GM10266 (cell line): Measurements from ENCODE around the gene TET3.

Experiments
- DNase-seq: peaks from one replicate; pipeline ENCODE4 v3.0.0; 2012; ENCODE audit errors: extremely low spot score
- CTCF ChIP-seq: IDR thresholded peaks from 2 replicates; pipeline ENCODE4 v1.5.1; 2012; ENCODE audit warnings: mild to moderate bottlenecking, low read depth; ENCODE audit not compliant: control insufficient read depth, insufficient read depth; ENCODE audit errors: missing control alignments

Gene TET3

GRCh38 chr2:73987948-73988700 lies 3.4 kb downstream of the TET3 start:
- TF ChIP-seq CTCF = no peak
- DNase-seq = no peak

GRCh38 chr2:73989972-73990371 lies 5.3 kb downstream of the TET3 start:
- DNase-seq = no peak
- no peak for TF ChIP-seq CTCF

GRCh38 chr2:73990531-73990930 lies 5.8 kb downstream of the TET3 start:
- no peak for TF ChIP-seq CTCF

GRCh38 chr2:73992036-73992435 lies 7.3 kb downstream of the TET3 start:
- TF ChIP-seq CTCF = no peak
- no peak for DNase-seq

More at GRCh38 chr2:73990531-73990930, 5.8 kb downstream of the TET3 start:
- no peak for DNase-seq

GRCh38 chr2:73993376-73993775 lies 8.7 kb downstream of the TET3 start:
- DNase-seq = no peak

GRCh38 chr2:73993778-73994177 lies 9.1 kb downstream of the TET3 start:
- no peak for DNase-seq
- TF ChIP-seq CTCF = no peak

More at GRCh38 chr2:73993376-73993775, 8.7 kb downstream of the TET3 start:
- TF ChIP-seq CTCF = no peak

GRCh38 chr2:73994178-73994831 lies 9.6 kb downstream of the TET3 start:
- DNase-seq = no peak
- TF ChIP-seq CTCF = no peak
